NT2/D1 (cell line): ENCODE data around the gene RHPN2.
"Not testable (repeated sequence)": the region's sequence is repeated elsewhere in the genome, so short reads cannot be mapped to it uniquely, and the experiment has no call there.

Source experiments
- DNase-seq: peaks from one replicate; pipeline ENCODE4 v3.0.0-alpha.2; 2011; ENCODE audit warnings: low read depth, low spot score
- H3K27me3 ChIP-seq: 2 replicates; pipeline ENCODE4 v1.6.0; 2011; ENCODE audit warnings: mild to moderate bottlenecking; ENCODE audit not compliant: insufficient read length, insufficient read depth
- H3K36me3 ChIP-seq: 2 replicates; pipeline ENCODE4 v1.6.1; 2011; ENCODE audit warnings: mild to moderate bottlenecking, low read length, mixed read lengths; ENCODE audit not compliant: insufficient read depth, insufficient read length
- H3K4me1 ChIP-seq: 2 replicates; pipeline ENCODE4 v1.5.1; 2011; ENCODE audit not compliant: insufficient read depth, insufficient read length
- H3K4me3 ChIP-seq: 2 replicates; pipeline ENCODE4 v1.5.1; 2011; ENCODE audit warnings: low read depth; ENCODE audit not compliant: insufficient read length
- H3K9ac ChIP-seq: 2 replicates; pipeline ENCODE4 v1.6.0; 2011; ENCODE audit warnings: low read depth; ENCODE audit not compliant: insufficient read length
- H3K9me3 ChIP-seq: 2 replicates; pipeline ENCODE4 v1.5.1; 2011; ENCODE audit warnings: mild to moderate bottlenecking, low read length; ENCODE audit not compliant: insufficient read depth
- SUZ12 ChIP-seq: IDR thresholded peaks from 2 replicates; pipeline ENCODE4 v1.6.1; 2011; ENCODE audit not compliant: insufficient read length, insufficient read depth; ENCODE audit errors: extremely low read depth
- YY1 ChIP-seq: IDR thresholded peaks from 2 replicates; pipeline ENCODE4 v1.6.1; 2011; ENCODE audit not compliant: insufficient read length, insufficient read depth
- ZNF274 ChIP-seq: IDR thresholded peaks from 2 replicates; pipeline ENCODE4 v1.6.1; 2011; ENCODE audit warnings: mild to moderate bottlenecking, low read depth, low read length

The RHPN2 gene

GRCh38 chr19:32971012-32971595, 93.6 kb downstream of the RHPN2 start:
- Histone ChIP-seq H3K9me3 (no peaks in the 10 kb centered on the region), H3K27me3 (no peaks in the 10 kb centered on the region), H3K36me3 (peaks cover 39% of the 10 kb centered on the region), H3K4me1 (no peaks in the 10 kb centered on the region), H3K4me3 (peak overlapping the region; percentile 70), H3K9ac (peak overlapping the region; percentile 85)
- no peak for DNase-seq
- no peak for TF ChIP-seq YY1
- TF ChIP-seq ZNF274: no peak
- no peak for TF ChIP-seq SUZ12

- Histone ChIP-seq H3K4me1 (no peaks in the 10 kb centered on the region), H3K27me3 (no peaks in the 10 kb centered on the region), H3K9ac (no peak overlapping the region), H3K9me3 (no peaks in the 10 kb centered on the region), H3K36me3 (peaks cover 44% of the 10 kb centered on the region), H3K4me3 (no peak overlapping the region)
- DNase-seq: no peak
- TF ChIP-seq ZNF274 (no peak), YY1 (no peak), SUZ12 (no peak)
These were observed 95.1 kb downstream of the RHPN2 start for GRCh38 chr19:32969549-32969948.

DNA sequence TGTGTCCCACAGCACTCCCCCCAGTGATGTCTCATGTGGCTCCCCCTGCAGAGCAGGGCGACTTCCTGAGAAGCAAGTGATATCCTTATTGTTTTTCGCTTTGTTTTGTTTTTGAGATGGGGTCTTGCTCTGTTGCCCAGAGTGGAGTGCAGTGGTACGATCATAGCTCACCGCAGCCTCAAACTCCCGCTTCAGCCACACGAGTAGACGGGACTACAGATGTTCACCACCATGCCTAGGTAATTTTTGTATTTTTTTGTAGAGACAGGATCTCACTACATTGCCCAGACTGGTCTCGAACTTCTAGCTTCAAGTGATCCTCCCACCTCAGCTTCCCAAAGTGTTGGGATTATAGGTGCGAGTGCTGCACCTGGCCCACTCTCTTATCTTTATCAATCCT, 97.9 kb downstream of the RHPN2 start:
- TF ChIP-seq ZNF274: no peak
- no peak for TF ChIP-seq YY1
- TF ChIP-seq SUZ12: no peak
- H3K4me3 ChIP-seq: no peak overlapping the region
- H3K9ac ChIP-seq: no peak overlapping the region
- DNase-seq: no peak
- no peaks in the 10 kb centered on the region for H3K9me3 ChIP-seq
- H3K36me3 ChIP-seq: peaks cover 56% of the 10 kb centered on the region
- no peaks in the 10 kb centered on the region for H3K27me3 ChIP-seq
- H3K4me1 ChIP-seq: no peaks in the 10 kb centered on the region

DNA sequence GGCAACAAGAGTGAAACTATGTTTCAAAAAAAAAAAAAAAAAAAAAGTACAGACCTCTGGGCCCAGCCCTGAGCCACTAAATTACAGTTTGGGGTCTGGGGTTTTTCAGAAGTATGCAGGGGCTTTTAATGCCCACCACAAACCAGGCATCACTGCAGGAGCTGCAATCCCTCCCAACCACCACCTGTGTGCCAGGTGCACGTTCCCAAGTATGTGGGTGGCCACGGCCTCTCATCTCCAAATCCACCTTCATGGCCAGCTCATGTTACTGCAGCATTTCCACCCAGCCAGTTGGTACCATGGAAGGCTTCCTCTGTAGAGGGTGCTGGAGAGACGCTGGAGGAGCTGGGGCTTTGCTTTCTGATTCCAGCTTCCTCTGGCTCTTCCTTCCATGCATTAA, 119.4 kb downstream of the RHPN2 start:
- Histone ChIP-seq H3K27me3 (no peaks in the 10 kb centered on the region), H3K4me3 (no peak overlapping the region), H3K9me3 (no peaks in the 10 kb centered on the region), H3K36me3 (peaks cover 66% of the 10 kb centered on the region), H3K4me1 (no peaks in the 10 kb centered on the region), H3K9ac (no peak overlapping the region)
- no peak for TF ChIP-seq SUZ12
- no peak for TF ChIP-seq YY1
- TF ChIP-seq ZNF274: no peak
- no peak for DNase-seq

- not testable (repeated sequence) for H3K4me1 ChIP-seq, H3K9ac ChIP-seq, H3K27me3 ChIP-seq, DNase-seq, H3K4me3 ChIP-seq, H3K9me3 ChIP-seq
- peaks cover 57% of the 10 kb centered on the region for H3K36me3 ChIP-seq
These were observed 123.4 kb downstream of the RHPN2 start for GRCh38 chr19:32941273-32941672.

DNA sequence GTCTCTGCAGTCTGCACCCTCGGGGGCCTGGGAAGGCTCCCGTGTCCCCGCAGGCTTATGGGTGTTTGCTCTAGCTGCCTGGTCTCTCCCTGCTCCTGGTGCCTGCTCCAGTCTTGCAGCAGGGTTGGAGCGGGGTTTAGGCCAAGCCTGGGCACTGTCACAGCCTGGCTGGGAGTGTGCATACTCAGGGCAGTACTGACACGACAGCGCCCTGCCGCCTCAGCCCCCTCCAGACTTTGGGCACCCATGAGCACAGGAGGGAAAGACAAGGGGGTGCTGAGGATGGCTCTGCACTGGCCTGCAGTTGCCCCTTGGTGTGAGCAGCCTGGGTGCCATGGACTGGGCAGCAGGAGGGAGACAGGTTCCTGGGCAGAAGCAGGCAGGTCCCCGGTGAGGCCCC, 128.6 kb downstream of the RHPN2 start:
- DNase-seq: no peak
- H3K27me3 ChIP-seq: no peaks in the 10 kb centered on the region
- peaks cover 57% of the 10 kb centered on the region for H3K36me3 ChIP-seq
- no peak overlapping the region for H3K4me3 ChIP-seq
- no peak overlapping the region for H3K9ac ChIP-seq
- no peaks in the 10 kb centered on the region for H3K4me1 ChIP-seq
- H3K9me3 ChIP-seq: no peaks in the 10 kb centered on the region
- TF ChIP-seq YY1: no peak
- TF ChIP-seq SUZ12: no peak
- no peak for TF ChIP-seq ZNF274

GRCh38 chr19:32935629-32936028, 129.1 kb downstream of the RHPN2 start:
- H3K9me3 ChIP-seq: no peaks in the 10 kb centered on the region
- no peak overlapping the region for H3K9ac ChIP-seq
- no peak overlapping the region for H3K4me3 ChIP-seq
- no peaks in the 10 kb centered on the region for H3K27me3 ChIP-seq
- peaks cover 60% of the 10 kb centered on the region for H3K36me3 ChIP-seq
- DNase-seq: no peak
- TF ChIP-seq SUZ12: no peak
- TF ChIP-seq ZNF274: no peak
- no peak for TF ChIP-seq YY1
- H3K4me1 ChIP-seq: no peaks in the 10 kb centered on the region

DNA sequence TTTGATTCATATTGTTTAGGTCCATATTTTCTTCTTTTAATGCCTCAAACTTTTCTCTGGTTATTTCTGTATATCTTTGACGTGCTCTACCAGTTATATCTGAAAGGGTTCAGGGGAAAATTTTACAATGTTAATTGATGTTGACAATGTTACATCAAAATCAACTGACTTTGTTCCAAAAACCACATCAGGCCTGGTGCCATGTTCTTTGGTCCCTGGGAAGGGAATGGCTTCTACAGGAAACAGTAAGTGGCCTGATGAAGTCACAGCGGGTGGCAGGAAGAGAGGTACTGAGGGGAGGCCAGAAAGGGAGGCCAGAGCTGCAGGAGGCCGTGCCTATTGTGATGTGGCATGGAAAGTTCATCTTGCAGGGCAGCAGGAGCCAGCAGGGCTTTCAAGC, 131.1 kb downstream of the RHPN2 start:
- Histone ChIP-seq H3K27me3 (no peaks in the 10 kb centered on the region), H3K9ac (no peak overlapping the region), H3K4me1 (no peaks in the 10 kb centered on the region), H3K9me3 (no peaks in the 10 kb centered on the region), H3K4me3 (no peak overlapping the region), H3K36me3 (peaks cover 65% of the 10 kb centered on the region)
- no peak for DNase-seq
- TF ChIP-seq SUZ12: no peak
